ENCODE data around the gene GPX3. TPM values are rescaled to one million over a fixed set of nuclear protein-coding genes. Genes with fewer than 3 reads are reported as not detected.

The GPX3 gene
- total and polyA plus RNA-seq, 9 of the 15 experiments (the other 6 are each of a cell fraction or from before 2014, with no cell fraction given): 0.25 to 0.86 TPM; not detected in 7

DNA sequence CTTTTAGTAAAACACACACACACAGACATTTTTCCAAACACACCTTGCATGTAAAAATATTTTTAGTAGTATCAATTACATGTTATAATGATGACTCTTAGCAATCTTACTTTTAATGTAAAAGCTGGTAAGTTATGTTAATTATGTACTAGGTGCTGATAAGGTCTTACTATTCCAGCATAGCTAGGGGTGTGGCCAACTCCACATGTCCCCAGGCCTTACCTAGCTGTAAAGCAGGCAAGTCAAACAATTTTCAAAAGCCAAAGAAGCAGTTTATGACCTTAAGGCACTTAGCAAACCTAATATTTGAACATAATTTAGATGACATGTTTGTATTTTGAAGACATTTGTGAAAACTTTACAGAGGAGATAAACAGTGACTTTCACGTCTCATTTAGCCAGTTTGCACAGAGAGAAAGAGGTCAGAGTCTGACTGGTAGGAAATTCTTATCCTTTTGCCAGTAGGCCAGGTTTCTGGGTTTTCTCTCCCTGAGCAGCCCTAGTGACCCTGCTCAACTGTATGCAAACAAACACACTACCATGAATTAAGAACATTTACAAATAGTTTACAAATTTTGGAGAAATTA lies 26.5 kb upstream of the GPX3 start:
- intact Hi-C loops (cut with micrococcal nuclease) (no loop called here), in situ Hi-C loops (cut with MboI) (no loop called here)
- CTCF ChIA-PET (ENCODE audit: low intra/inter-chr PET ratio): no interaction called here
- Histone ChIP-seq H3K9ac (ENCODE audit: insufficient read depth in 1 of 2, low read depth in 2 of 2, low read length in 2 of 2) (no peak overlapping the region), H3K4me2 (ENCODE audit: insufficient read depth, low read length) (no peak overlapping the region), H4K20me1 (replicated peaks; ENCODE audit: control insufficient read depth, insufficient read depth, low read length) (no peaks in the 10 kb centered on the region), H3K27ac (ENCODE audit: extremely low read depth, low read depth, low read length) (no peak overlapping the region), H3K79me2 (ENCODE audit: control insufficient read depth, insufficient read depth, low read length) (no peaks in the 10 kb centered on the region), H3K9me1 (ENCODE audit: control insufficient read depth, insufficient read depth, low read length) (no peaks in the 10 kb centered on the region), H3K27me3 (ENCODE audit: control insufficient read depth in 2 of 2, insufficient read depth in 2 of 2, low read length in 2 of 2) (no peaks in the 10 kb centered on the region), H3K9me3 (replicated peaks; ENCODE audit: control insufficient read depth, insufficient read depth, low read depth, low read length) (no peaks in the 10 kb centered on the region; the same call in 1 of the 2 replicates), H3K36me3 (ENCODE audit: control insufficient read depth, insufficient read depth, low read length) (no peaks in the 10 kb centered on the region), H3K4me3 (no peak overlapping the region), H2AFZ (ENCODE audit: low read depth, low read length) (no peak overlapping the region), H3K4me1 (replicated peaks in 1 of 2; ENCODE audit: control insufficient read depth in 2 of 2, insufficient read depth in 2 of 2, low read length in 2 of 2) (no peaks in the 10 kb centered on the region)
- POLR2A ChIA-PET: interaction anchor here (0.5 kb wide), 1 partner anchor 58 kb away, joined by 3 read pairs; no protein-coding TSS in a partner anchor
- WGBS (ENCODE audit: insufficient coverage, low coverage, missing lambda C conversion rate): 14% methylated on average over 1 of the region's 1 CpG
- DNase-seq (ENCODE audit: extremely low read depth in 1 of 4, low spot score in 3 of 4): no peak
- ATAC-seq: no peak
- no peak for TF ChIP-seq SLC30A9 (CRISPR knock-in tag; IDR thresholded peaks at IDR 0.05)
- TF ChIP-seq MTA1 (IDR thresholded peaks at IDR 0.05; ENCODE audit: borderline replicate concordance): no peak
- TF ChIP-seq TCF15 (CRISPR knock-in tag; IDR thresholded peaks at IDR 0.05): no peak
- TF ChIP-seq, protein P1, sequence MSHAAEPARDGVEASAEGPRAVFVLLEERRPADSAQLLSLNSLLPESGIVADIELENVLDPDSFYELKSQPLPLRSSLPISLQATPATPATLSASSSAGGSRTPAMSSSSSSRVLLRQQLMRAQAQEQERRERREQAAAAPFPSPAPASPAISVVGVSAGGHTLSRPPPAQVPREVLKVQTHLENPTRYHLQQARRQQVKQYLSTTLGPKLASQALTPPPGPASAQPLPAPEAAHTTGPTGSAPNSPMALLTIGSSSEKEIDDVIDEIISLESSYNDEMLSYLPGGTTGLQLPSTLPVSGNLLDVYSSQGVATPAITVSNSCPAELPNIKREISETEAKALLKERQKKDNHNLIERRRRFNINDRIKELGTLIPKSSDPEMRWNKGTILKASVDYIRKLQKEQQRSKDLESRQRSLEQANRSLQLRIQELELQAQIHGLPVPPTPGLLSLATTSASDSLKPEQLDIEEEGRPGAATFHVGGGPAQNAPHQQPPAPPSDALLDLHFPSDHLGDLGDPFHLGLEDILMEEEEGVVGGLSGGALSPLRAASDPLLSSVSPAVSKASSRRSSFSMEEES (CRISPR knock-in tag; IDR thresholded peaks at IDR 0.05): no peak
- TF ChIP-seq ZBTB49 (CRISPR knock-in tag; IDR thresholded peaks at IDR 0.05; ENCODE audit: borderline replicate concordance): no peak
- TF ChIP-seq, protein P2, sequence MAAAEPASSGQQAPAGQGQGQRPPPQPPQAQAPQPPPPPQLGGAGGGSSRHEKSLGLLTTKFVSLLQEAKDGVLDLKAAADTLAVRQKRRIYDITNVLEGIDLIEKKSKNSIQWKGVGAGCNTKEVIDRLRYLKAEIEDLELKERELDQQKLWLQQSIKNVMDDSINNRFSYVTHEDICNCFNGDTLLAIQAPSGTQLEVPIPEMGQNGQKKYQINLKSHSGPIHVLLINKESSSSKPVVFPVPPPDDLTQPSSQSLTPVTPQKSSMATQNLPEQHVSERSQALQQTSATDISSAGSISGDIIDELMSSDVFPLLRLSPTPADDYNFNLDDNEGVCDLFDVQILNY (CRISPR knock-in tag; IDR thresholded peaks at IDR 0.05): no peak
- TF ChIP-seq HNRNPL (IDR thresholded peaks at IDR 0.05; ENCODE audit: low read depth, low read length): no peak
- TF ChIP-seq, protein P3, sequence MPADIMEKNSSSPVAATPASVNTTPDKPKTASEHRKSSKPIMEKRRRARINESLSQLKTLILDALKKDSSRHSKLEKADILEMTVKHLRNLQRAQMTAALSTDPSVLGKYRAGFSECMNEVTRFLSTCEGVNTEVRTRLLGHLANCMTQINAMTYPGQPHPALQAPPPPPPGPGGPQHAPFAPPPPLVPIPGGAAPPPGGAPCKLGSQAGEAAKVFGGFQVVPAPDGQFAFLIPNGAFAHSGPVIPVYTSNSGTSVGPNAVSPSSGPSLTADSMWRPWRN (IDR thresholded peaks at IDR 0.05; ENCODE audit: low read depth): no peak
- no peak for TF ChIP-seq PRMT5 (CRISPR knock-in tag; IDR thresholded peaks at IDR 0.05)
- BruUV-seq (replicated peaks): no TSS peak
- FAIRE-seq: no peak

Data from K562 (cell line).